BE2C (cell line): ENCODE measurements around the gene ASTN1.

Experiments
- DNase-seq: peaks from one replicate; pipeline ENCODE4 v3.0.0-alpha.2; 2020
- H3K27me3 ChIP-seq: fragments of 250-450 bp; sonication (Bioruptor Pico); 2 replicates; pipeline ENCODE4 v1.5.1; 2020; ENCODE audit warnings: mild to moderate bottlenecking
- H3K36me3 ChIP-seq: fragments of 250-450 bp; sonication (Bioruptor Pico); 2 replicates; pipeline ENCODE4 v1.5.1; 2020; ENCODE audit warnings: mild to moderate bottlenecking
- H3K4me1 ChIP-seq: fragments of 250-450 bp; sonication (Bioruptor Pico); 2 replicates; pipeline ENCODE4 v1.5.1; 2020
- H3K4me3 ChIP-seq: 2 replicates; pipeline ENCODE4 v1.5.1; 2011; ENCODE audit warnings: low read depth, low read length
- H3K9me3 ChIP-seq: fragments of 250-450 bp; sonication (Bioruptor Pico); 2 replicates; pipeline ENCODE4 v1.5.1; 2020
- TF ChIP-seq, protein P1 (sequence below): IDR thresholded peaks from 2 replicates; pipeline ENCODE4 v1.5.1; 2012; ENCODE audit warnings: mild to moderate bottlenecking, low read depth, low read length

Gene ASTN1

DNA sequence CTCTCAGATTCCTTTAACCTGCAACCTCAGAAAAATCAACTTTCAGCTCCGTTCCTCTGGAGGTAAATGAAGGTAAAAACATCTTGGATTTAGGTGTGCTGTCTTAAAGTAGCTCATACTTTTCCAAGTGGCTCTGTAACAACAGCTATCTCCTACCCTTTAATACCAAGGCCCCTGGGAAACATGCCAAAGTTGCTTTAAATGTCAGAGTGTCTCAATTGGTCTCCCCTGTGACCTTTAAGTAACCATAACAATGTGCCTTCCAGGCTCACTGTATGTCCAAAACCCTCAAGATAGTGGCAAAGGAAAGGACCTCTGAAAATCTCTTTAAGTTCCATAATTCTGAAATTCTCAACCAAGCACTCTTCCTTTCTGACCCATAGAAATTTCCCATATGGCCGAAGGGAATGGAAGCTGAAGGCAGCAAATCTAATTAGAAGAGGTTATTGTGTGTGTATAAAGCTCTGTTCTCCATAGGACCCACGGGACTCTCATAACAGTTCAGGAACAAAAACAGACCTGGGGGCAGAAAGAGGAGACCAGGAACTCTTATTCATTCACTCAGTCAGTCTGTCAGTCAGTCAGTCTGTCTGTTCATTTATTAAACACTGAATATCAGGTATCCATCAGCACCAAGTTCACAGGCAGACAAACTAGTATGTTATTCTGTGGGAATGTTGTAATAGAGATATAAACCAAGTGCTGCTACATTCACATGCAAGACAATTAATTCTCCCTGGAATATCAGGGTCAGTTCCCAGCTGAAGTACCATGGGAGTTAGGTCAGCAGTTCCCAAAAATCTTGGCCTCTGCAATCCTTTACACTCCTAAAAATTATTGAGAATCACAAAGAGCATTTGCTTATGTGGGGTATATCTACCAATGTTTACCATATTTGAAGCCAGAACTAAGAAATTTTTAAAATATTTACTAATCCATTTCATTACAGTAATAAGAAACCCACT, 19.1 kb downstream of the ASTN1 start:
- no peak overlapping the region for H3K4me3 ChIP-seq
- H3K9me3 ChIP-seq, result no peaks in the 10 kb centered on the region
- no peaks in the 10 kb centered on the region for H3K27me3 ChIP-seq
- TF ChIP-seq, protein P1, sequence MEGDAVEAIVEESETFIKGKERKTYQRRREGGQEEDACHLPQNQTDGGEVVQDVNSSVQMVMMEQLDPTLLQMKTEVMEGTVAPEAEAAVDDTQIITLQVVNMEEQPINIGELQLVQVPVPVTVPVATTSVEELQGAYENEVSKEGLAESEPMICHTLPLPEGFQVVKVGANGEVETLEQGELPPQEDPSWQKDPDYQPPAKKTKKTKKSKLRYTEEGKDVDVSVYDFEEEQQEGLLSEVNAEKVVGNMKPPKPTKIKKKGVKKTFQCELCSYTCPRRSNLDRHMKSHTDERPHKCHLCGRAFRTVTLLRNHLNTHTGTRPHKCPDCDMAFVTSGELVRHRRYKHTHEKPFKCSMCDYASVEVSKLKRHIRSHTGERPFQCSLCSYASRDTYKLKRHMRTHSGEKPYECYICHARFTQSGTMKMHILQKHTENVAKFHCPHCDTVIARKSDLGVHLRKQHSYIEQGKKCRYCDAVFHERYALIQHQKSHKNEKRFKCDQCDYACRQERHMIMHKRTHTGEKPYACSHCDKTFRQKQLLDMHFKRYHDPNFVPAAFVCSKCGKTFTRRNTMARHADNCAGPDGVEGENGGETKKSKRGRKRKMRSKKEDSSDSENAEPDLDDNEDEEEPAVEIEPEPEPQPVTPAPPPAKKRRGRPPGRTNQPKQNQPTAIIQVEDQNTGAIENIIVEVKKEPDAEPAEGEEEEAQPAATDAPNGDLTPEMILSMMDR, result no peak
- no peaks in the 10 kb centered on the region for H3K4me1 ChIP-seq
- H3K36me3 ChIP-seq, result no peaks in the 10 kb centered on the region
- DNase-seq, result no peak

DNA sequence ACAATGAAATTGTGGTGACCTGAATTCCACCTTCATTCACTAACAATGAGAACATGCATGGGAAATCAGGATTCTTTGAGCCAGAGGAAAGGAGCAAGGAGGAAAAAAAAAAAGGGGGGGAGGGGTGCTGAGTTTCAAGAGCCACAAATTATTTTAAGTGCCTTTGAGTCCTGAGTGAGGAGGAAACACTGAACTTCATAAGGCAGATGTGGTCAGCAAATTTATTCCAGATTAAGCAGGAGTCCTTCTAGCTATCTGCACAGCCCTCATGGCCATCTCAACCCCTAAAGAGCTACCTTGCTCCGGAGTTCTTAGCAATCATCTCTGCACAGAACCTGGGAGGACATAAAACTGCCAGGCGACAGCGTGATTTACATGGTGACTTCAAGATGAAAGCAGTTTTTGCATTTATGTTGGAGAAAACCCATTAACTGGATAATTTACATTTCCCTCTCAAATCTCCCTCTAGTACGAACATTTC, 21.7 kb downstream of the ASTN1 start:
- Histone ChIP-seq H3K27me3 (no peaks in the 10 kb centered on the region), H3K4me3 (no peak overlapping the region), H3K9me3 (no peaks in the 10 kb centered on the region), H3K36me3 (no peaks in the 10 kb centered on the region), H3K4me1 (no peaks in the 10 kb centered on the region)
- TF ChIP-seq, protein P1, result no peak
- no peak for DNase-seq

DNA sequence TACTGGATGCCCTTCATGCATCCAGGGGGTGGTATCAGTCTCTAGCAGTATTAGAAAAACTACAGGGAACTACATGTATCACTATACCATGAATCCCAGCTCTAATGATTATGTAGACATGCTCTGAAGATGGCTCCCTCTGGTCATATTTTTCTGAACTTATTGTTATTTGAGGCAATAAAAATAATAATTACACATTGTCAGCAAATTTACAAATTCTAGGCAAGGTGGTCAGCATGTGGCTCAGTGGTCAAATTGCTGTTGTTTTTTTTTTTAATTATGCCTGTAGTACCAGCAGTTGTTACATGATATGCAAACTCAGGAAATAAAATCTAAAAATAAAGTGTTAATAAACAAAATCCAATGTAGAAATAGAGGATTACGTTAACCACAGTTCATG, 22.5 kb downstream of the ASTN1 start:
- H3K27me3 ChIP-seq, result no peaks in the 10 kb centered on the region
- TF ChIP-seq, protein P1, result no peak

DNA sequence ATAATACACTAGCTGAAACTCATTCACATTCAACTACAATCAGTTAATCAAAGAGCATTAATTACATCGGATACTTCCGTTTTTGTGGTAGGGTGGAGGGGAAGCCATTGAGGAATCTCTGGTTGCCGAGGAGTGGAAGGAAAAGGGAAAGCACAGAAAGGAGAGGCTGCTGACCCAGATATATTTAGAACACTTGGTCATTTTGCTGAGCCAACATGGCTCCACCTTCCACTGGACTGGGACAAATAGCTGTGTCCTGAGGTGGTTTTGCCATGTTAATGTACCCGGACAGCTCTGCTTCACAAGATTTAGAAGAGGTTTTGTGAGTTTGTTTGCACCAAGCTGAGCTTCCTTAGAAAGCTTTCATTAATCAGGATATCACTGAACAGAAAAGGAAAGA, 26.2 kb downstream of the ASTN1 start:
- H3K4me1 ChIP-seq, result no peaks in the 10 kb centered on the region
- H3K27me3 ChIP-seq, result no peaks in the 10 kb centered on the region
- no peak overlapping the region for H3K4me3 ChIP-seq
- no peak for DNase-seq
- no peaks in the 10 kb centered on the region for H3K9me3 ChIP-seq
- no peaks in the 10 kb centered on the region for H3K36me3 ChIP-seq
- TF ChIP-seq, protein P1, result no peak

More for the DNA sequence above, 22.5 kb downstream of the ASTN1 start:
- Histone ChIP-seq H3K4me1 (no peaks in the 10 kb centered on the region), H3K9me3 (no peaks in the 10 kb centered on the region), H3K36me3 (no peaks in the 10 kb centered on the region), H3K4me3 (no peak overlapping the region)
- no peak for DNase-seq

DNA sequence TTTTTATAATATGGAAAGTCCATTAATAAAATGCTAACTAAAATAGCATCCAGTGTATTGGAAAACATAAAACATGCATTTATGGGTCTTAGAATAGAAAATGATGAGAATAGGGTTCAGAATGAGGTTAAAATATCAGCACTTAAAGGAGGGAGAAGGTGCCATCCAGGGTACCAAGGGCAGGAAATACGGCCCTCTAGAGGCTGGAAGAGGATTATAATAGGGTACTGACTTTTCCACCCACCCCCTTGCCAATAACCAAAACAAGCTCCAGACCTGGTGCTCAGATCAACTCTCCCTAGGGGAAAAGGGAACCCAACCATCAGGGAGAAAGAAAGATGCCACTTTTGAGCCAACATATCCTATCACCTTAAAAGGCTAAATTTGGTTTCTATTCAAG, 26.7 kb downstream of the ASTN1 start:
- H3K27me3 ChIP-seq, result no peaks in the 10 kb centered on the region
- H3K4me3 ChIP-seq, result no peak overlapping the region
- H3K36me3 ChIP-seq, result no peaks in the 10 kb centered on the region
- TF ChIP-seq, protein P1, result no peak
- no peaks in the 10 kb centered on the region for H3K9me3 ChIP-seq
- DNase-seq, result no peak
- H3K4me1 ChIP-seq, result no peaks in the 10 kb centered on the region

DNA sequence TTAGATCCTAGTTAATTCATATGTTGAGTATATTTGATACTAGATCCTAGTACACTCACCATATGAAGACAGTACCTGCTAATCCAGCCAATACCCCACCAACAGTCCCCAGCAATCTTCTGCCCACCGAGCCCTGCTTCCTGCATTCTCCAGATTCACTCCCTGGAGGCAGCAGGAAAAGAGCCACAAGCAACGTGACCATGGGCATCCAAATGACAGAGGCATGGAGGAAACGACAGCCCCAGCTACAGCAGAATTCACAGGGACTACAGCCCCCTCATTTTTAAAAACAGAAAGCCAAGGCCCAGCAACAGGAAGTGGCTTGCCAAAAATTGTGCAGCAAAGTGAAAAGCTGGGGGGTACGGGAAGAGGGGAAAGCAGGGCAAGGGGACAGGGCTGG, 29.3 kb downstream of the ASTN1 start:
- Histone ChIP-seq H3K4me1 (no peaks in the 10 kb centered on the region), H3K36me3 (no peaks in the 10 kb centered on the region), H3K4me3 (no peak overlapping the region), H3K27me3 (no peaks in the 10 kb centered on the region), H3K9me3 (no peaks in the 10 kb centered on the region)
- TF ChIP-seq, protein P1, result no peak
- DNase-seq, result no peak
